ENCODE measurements around the gene TAGLN2.

The TAGLN2 gene

DNA sequence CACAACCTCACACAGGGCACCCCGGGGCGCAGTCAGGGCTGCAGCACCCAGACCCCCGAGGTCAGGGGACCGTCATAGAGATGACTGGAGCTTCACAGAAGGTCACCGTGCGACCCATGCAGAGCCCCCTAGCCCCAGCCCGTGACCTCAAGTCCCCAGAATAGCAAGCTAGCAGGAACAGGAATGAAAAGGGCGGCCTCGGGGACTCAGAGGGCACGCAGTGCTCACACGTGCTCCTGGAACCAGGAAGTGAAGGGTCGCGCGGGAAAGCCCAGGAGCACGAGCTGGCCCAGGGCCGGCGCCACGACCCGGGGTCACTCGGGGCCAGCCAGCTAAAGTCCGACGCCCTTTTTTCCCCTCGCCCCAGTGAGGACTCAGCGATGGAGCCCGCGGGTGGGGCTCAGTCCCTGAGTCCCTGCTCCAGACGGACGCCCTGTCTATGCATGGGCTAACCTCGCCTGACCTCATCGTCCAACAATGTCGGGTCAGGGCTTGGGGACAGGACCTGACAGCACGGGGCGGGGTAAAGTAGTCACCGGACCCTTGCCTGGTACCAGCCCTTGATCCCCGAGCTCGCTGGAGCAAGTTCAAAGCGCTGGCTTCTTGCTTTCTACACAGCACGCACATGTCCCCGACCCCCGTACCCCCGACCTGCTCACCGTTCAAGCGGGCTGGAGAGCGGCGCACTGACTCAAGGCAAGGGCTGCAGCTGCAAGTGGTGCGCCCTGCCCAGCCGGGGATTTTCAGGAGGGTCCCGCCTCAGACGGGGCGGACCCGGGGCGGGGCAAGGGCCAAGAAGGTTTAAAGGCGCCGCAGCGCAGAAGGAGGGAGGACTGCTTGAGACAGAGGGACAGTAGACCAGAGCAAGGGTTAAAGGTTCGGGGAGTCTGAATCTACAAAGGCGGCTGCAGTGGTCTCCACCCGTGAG, at the start of gene TAGLN2:
TSS of gene TAGLN2 (minus strand) at position 717 of the 928 bp plus-strand sequence. CDS start 4,998 bp downstream, outside the sequence.
- DNase-seq (ENCODE audit: low spot score), result peak; percentile 94

GRCh38 chr1:159974350-159974965, 49.2 kb upstream of the TAGLN2 start:
- DNase-seq (ENCODE audit: low spot score), result no peak

- DNase-seq (ENCODE audit: low spot score), result no peak
Measured at GRCh38 chr1:159973350-159973940, 48.1 kb upstream of the TAGLN2 start.

DNA sequence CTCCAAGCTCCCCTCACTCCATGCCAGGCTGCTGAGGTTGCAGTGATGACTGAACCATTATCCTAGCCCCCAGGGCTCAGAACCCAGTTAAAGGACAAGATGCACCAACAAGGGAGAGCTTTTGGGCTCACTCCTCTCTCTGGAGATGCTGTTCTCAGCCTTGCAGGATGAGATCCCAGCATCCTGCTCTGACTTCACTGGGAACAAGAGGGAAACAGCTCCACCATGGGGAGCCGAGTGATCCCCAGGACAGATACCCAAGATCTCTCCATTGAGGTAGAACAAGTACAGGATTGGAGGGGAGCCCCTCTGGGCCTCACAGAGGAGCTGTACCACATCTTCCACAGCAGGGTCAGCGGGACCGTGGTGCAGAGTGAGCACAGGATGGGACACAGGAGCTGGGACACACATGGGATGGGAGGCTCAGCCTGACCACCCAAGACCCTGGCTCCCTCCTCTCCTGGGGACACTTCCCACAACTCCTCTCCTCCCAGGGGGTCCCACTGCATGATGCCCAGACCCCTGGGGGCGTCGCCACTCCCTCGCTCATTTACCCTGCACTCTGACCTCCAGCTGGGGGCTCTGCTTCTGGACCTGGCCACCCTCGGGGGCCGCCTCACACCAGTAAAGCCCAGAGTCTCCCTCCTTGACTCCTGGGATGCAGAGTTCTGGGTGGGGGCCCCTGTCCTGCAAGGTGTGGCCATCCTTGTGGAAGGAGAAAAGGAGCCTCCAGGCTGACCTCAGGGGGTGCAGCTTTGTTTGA, 47.3 kb upstream of the TAGLN2 start:
- DNase-seq (ENCODE audit: low spot score), result no peak

- no peak for DNase-seq (ENCODE audit: low spot score)
Measured at GRCh38 chr1:159970932-159971342, 45.6 kb upstream of the TAGLN2 start.

- DNase-seq (ENCODE audit: low spot score), result no peak
Measured at GRCh38 chr1:159968901-159969300, 43.6 kb upstream of the TAGLN2 start.

DNA sequence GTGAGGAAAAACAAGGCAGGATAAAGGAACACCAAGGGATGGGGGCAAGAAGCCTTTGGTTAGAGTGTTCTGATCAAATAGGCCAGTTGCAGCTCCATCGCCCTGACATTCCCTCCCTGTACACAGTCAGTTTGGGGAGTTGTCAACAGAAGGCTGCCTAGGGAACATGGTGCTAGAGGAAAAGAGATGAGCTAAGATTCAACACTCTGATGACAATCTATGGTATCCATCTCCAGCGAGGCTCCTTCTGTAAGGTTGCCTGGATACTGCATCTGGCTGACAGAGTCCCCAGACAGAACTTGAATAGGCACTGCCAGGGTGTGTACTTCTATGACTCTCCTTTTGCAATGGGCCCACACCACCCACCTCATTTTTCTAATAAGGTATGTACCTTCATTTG, 40.0 kb upstream of the TAGLN2 start:
- no peak for DNase-seq (ENCODE audit: low spot score)

DNA sequence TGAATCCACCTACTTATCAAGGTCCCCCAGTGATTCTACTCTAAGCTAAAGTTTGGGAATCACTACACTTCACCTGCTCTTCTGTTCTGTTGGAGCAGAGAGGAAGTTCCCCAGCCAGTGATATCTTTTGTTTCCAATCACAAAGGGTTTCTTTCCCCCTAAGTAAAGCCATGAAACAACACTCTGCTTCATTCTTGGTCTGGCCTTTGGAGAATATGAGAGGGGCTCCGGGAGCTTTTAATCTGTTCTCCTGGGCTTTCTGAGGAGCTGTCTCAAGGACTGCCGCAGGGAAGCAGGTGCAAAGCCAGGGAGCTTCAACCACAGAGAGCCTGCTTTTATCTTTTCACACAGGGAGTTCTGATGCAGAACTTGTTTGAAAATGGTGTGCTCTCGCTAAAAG, 38.8 kb upstream of the TAGLN2 start:
- no peak for DNase-seq (ENCODE audit: low spot score)

GRCh38 chr1:159962176-159962575, 36.9 kb upstream of the TAGLN2 start:
- peak; percentile 17 for DNase-seq (ENCODE audit: low spot score)

GRCh38 chr1:159961636-159962035, 36.3 kb upstream of the TAGLN2 start:
- peak; percentile 38 for DNase-seq (ENCODE audit: low spot score)

GRCh38 chr1:159960721-159961381, 35.5 kb upstream of the TAGLN2 start:
- peak; percentile 69 for DNase-seq (ENCODE audit: low spot score)

- peak; percentile 49 for DNase-seq (ENCODE audit: low spot score)
Measured at GRCh38 chr1:159959451-159959850, 34.1 kb upstream of the TAGLN2 start.

GRCh38 chr1:159958719-159959380, 33.5 kb upstream of the TAGLN2 start:
- DNase-seq (ENCODE audit: low spot score), result peak; percentile 15

- DNase-seq (ENCODE audit: low spot score), result peak; percentile 46
Measured at GRCh38 chr1:159957824-159958268, 32.5 kb upstream of the TAGLN2 start.

DNA sequence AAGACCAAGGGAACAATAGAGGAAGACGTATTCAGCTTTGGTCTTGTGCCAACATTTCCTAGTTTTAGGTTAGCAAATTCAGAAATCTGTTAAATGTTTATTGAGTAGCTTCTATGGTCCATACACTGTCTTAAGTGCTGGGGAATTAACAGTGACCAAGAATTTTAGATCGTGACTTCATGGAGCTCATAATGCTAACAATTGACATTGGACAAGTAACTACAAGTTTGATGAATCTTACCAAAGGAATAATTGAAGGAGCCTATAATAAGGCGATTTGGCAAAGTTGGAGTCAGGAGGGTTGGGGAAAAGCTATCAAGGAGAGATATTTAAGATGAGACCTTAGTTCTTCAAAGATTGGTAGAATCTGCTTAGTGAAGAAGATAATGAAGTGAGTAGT, 30.1 kb upstream of the TAGLN2 start:
- no peak for DNase-seq (ENCODE audit: low spot score)

DNA sequence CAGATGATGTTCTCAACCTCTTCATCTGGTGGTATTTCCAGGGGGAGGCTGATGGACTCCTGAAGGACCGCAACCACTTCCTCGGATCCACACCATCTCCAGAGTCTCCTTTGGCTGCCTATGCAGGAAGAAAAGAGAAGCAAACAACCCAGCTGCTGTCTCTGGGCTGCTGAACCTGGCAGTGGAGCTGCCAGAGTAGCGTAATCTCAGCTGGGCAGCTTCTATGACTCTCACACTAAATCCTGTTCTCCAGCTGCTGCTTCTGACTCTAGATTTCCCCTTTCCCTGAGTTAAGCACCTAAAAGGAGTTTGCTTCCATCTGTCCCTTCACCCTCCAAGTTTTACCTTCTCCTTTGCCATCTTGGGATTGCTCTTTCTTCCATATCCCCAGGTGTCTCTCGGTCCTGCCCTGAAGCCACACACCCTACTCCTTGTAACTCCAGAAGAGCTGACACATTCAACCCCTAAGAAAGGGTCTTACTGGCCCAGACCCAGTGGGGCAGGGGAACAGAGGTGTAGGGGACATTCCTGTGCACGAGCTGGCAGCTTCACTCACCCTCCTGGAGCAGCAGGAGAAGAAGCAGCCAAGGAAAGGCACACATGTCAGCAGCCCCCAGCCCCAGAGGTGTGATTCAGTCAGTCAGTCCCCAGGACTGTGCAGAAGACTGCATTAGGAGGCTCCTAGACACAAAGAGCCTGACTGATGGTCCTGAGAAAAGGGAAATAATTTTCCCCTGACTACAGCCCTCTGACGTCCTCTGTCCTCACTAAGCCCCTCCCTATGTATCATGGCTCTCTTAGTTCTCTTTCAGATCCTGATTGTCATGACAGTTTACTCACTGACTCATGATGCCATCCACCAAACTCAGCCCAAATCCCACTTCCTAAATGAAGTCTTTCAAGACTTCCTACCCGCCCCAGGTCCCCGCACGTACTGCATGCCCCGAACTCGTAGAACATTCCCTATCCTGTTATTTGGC, 28.5 kb upstream of the TAGLN2 start, which contains the start of gene SLAMF9:
TSS of gene SLAMF9 (minus strand) at position 702 of the 980 bp plus-strand sequence. CDS start at position 602, 100 bp downstream.
- DNase-seq (ENCODE audit: low spot score), result peak; percentile 57

DNA sequence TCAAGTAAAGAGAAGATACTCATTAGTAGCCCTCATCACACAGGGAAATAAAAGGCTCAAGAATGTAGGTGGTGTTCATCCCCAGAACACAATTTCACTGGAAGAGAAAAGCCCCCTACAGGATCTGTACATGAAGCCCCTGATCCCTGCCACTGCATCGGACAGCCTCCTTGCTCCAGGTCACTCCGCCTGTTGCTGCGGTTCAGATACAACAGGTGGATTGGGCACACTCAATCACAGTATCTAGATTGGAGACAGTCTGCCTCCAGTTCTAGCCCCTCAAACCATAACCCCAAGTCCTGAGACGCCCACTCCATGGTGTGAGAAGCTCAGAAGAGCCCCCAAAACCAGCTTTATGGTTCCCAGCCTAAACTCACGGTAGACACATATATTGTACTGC, 27.6 kb upstream of the TAGLN2 start:
- peak; percentile 17 for DNase-seq (ENCODE audit: low spot score)

GRCh38 chr1:159951551-159951950, 26.2 kb upstream of the TAGLN2 start:
- DNase-seq (ENCODE audit: low spot score), result peak; percentile 28

GRCh38 chr1:159951016-159951415, 25.7 kb upstream of the TAGLN2 start:
- DNase-seq (ENCODE audit: low spot score), result no peak
